ENCODE measurements around the gene PCDHA8. TPM values are rescaled to one million over a fixed set of nuclear protein-coding genes. Genes with fewer than 3 reads are reported as not detected.
A peak's percentile ranks its signal among the peaks of the same experiment; 100 is the strongest.
"Not testable (repeated sequence)": the region's sequence is repeated elsewhere in the genome, so short reads cannot be mapped to it uniquely, and the experiment has no call there.

Gene PCDHA8
- total and polyA plus RNA-seq, 2 of the 13 experiments (the other 11 are each of a cell fraction or from before 2014, with no cell fraction given) = 0.03 to 0.11 TPM

DNA sequence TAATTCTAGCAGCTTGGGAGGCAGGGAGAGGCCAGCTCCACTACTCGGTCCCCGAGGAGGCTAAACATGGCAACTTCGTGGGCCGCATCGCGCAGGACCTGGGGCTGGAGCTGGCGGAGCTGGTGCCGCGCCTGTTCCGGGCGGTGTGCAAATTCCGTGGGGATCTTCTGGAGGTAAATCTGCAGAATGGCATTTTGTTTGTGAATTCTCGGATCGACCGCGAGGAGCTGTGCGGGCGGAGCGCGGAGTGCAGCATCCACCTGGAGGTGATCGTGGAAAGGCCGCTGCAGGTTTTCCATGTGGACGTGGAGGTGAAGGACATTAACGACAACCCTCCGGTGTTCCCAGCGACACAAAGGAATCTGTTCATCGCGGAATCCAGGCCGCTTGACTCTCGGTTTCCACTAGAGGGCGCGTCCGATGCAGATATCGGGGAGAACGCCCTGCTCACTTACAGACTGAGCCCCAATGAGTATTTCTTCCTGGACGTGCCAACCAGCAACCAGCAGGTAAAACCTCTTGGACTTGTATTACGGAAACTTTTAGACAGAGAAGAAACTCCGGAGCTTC, 6.5 kb upstream of the PCDHA8 start:
- intact Hi-C loops (cut with micrococcal nuclease; ENCODE audit: unreplicated experiment); POLR2A ChIA-PET; H3K4me1 ChIP-seq (ENCODE audit: insufficient read depth, low read length); H2AFZ ChIP-seq (ENCODE audit: low read length); H3K79me2 ChIP-seq (ENCODE audit: insufficient read depth, low read length); CTCF ChIA-PET (ENCODE audit: low intra/inter-chr PET ratio, low total read pairs); H3K9me3 ChIP-seq (ENCODE audit: low read length); H3K36me3 ChIP-seq (replicated peaks in 1 of 2; ENCODE audit: control insufficient read depth in 1 of 2, insufficient read depth in 2 of 2, low read length in 2 of 2); H4K20me1 ChIP-seq (ENCODE audit: insufficient read depth, low read length); H3K27ac ChIP-seq (ENCODE audit: extremely low read length, insufficient read depth, low read length); DNase-seq (ENCODE audit: low spot score); H3K27me3 ChIP-seq (ENCODE audit: control insufficient read depth in 1 of 2, insufficient read depth in 2 of 2, low read length in 2 of 2); in situ Hi-C loops (cut with HindIII; ENCODE audit: extremely low pct_ligation_motif_present, low pct_unique_long_range_greater_than_20kb); FAIRE-seq: not testable (repeated sequence)
- peak; percentile 78 for ATAC-seq
- peak overlapping the region; percentile 62 to 68 (median 68) for H3K4me3 ChIP-seq (replicated peaks in 1 of 3; ENCODE audit: insufficient read depth in 1 of 3, low read depth in 2 of 3, low read length in 3 of 3)
- 54% methylated on average over 18 of the region's 38 CpGs for WGBS (ENCODE audit: low lambda C conversion rate)
- BruUV-seq (replicated peaks) = TSS peak; percentile 67
- TF ChIP-seq HNRNPLL (IDR thresholded peaks at IDR 0.05; ENCODE audit: low read depth, low read length, poor library complexity, severe bottlenecking) = peak; percentile 49
- TF ChIP-seq ELF3 (CRISPR knock-in tag; IDR thresholded peaks at IDR 0.05) = 0 out of 2 replicates have a peak, but pooled peaks have one; percentile 2
- TF ChIP-seq, protein P1, sequence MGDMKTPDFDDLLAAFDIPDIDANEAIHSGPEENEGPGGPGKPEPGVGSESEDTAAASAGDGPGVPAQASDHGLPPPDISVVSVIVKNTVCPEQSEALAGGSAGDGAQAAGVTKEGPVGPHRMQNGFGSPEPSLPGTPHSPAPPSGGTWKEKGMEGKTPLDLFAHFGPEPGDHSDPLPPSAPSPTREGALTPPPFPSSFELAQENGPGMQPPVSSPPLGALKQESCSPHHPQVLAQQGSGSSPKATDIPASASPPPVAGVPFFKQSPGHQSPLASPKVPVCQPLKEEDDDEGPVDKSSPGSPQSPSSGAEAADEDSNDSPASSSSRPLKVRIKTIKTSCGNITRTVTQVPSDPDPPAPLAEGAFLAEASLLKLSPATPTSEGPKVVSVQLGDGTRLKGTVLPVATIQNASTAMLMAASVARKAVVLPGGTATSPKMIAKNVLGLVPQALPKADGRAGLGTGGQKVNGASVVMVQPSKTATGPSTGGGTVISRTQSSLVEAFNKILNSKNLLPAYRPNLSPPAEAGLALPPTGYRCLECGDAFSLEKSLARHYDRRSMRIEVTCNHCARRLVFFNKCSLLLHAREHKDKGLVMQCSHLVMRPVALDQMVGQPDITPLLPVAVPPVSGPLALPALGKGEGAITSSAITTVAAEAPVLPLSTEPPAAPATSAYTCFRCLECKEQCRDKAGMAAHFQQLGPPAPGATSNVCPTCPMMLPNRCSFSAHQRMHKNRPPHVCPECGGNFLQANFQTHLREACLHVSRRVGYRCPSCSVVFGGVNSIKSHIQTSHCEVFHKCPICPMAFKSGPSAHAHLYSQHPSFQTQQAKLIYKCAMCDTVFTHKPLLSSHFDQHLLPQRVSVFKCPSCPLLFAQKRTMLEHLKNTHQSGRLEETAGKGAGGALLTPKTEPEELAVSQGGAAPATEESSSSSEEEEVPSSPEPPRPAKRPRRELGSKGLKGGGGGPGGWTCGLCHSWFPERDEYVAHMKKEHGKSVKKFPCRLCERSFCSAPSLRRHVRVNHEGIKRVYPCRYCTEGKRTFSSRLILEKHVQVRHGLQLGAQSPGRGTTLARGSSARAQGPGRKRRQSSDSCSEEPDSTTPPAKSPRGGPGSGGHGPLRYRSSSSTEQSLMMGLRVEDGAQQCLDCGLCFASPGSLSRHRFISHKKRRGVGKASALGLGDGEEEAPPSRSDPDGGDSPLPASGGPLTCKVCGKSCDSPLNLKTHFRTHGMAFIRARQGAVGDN (CRISPR knock-in tag; IDR thresholded peaks at IDR 0.05) = peak; percentile 31; the same call in 1 of the 2 replicates
- 0 out of 2 replicates have a peak, but pooled peaks have one; percentile 24 for TF ChIP-seq PHF8 (CRISPR knock-in tag; IDR thresholded peaks at IDR 0.05)
- peak overlapping the region; percentile 36; the same call in 1 of the 2 replicates for H3K9ac ChIP-seq (ENCODE audit: insufficient read depth, low read depth, low read length)
- H3K4me2 ChIP-seq (ENCODE audit: low read depth, low read length) = peak overlapping the region; percentile 78

Measured in HepG2 (cell line).